Measurements from ENCODE around the gene B4GALT1. TPM values are rescaled to one million over a fixed set of nuclear protein-coding genes. Genes with fewer than 3 reads are reported as not detected.
A peak's percentile ranks its signal among the peaks of the same experiment; 100 is the strongest.

The B4GALT1 gene
- total RNA-seq, 1 donor from 2014 or later: 118 TPM

DNA sequence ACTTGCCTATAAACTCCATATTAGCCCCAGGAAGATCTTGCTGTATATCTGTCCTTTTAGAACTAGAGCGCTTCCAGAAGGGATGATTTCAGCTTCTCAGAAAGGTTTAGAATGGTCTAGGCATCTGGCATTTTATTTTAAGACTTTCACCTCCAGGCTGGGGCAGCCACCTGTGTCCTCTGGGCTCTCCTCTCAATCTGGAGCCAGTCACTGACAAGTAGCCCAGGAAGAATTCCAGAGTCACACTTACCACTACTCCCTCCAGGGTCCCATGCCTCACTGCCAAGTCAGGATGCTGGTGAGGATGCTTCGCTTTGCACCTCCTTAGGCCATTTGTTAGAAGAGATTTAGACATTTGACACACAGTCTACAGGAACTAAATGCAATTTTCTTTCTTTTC, 20.8 kb downstream of the B4GALT1 start:
- Mint-ChIP-seq H3K9me3 (no peaks in the 10 kb centered on the region), H3K27ac (peak overlapping the region; percentile 73), H3K36me3 (ENCODE audit: low read depth) (peaks cover 31% of the 10 kb centered on the region), H3K4me1 (peaks cover 91% of the 10 kb centered on the region), H3K27me3 (no peaks in the 10 kb centered on the region), H3K4me3 (no peak overlapping the region)
- no peak for TF ChIP-seq CTCF (IDR thresholded peaks at IDR 0.05)
- ATAC-seq (ENCODE audit: low read depth) (no peak), DNase-seq (no peak)
- intact Hi-C loops (cut with micrococcal nuclease): no loop called here
- ChIA-PET POLR2A (interaction anchor here (1.1 to 19.6 kb wide), 3 partner anchors 11 to 19 kb away, joined by 3 to 593 read pairs (median 291); partner anchors contain the start of gene B4GALT1), CTCF (no interaction called here)

GRCh38 chr9:33144551-33144950, 22.6 kb downstream of the B4GALT1 start:
- intact Hi-C loops (cut with micrococcal nuclease): no loop called here
- DNase-seq: peak; percentile 10
- H3K27ac Mint-ChIP-seq: peak overlapping the region; percentile 97
- ATAC-seq (ENCODE audit: low read depth): no peak
- no peak for TF ChIP-seq CTCF (IDR thresholded peaks at IDR 0.05)
- peaks cover 95% of the 10 kb centered on the region for H3K4me1 Mint-ChIP-seq
- ChIA-PET CTCF (no interaction called here), POLR2A (interaction anchor here (1.1 to 19.6 kb wide), 3 partner anchors 10 to 19 kb away, joined by 3 to 593 read pairs (median 291); partner anchors contain the start of gene B4GALT1)
- H3K9me3 Mint-ChIP-seq: no peaks in the 10 kb centered on the region
- no peaks in the 10 kb centered on the region for H3K27me3 Mint-ChIP-seq
- peaks cover 36% of the 10 kb centered on the region for H3K36me3 Mint-ChIP-seq (ENCODE audit: low read depth)
- H3K4me3 Mint-ChIP-seq: peak overlapping the region; percentile 52

DNA sequence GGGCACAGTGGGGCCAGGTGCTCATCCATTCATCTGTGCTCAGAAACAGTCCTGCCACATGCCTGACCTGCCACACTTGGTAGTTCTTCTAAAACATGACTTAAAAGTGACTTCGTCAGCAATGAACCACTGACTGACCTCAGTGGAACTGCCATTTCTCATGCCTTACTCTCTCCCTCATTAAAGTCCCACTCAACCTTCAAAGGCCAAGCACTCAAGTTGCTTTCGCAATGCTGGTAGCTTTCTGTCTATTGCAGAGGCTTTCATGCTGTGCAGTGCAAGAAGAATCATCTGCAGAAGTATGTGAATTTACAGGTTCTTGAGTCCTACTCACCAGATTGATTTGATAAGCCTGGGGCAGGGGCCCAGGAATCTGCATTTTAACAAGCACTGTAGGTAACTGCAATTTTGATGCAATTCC, 23.9 kb downstream of the B4GALT1 start:
- peaks cover 43% of the 10 kb centered on the region for H3K36me3 Mint-ChIP-seq (ENCODE audit: low read depth)
- intact Hi-C loops (cut with micrococcal nuclease): loop anchor here (1.0 kb wide), 1 partner anchor 10 kb away; no protein-coding TSS in a partner anchor
- ATAC-seq (ENCODE audit: low read depth) (peak; percentile 2), DNase-seq (no peak)
- no peaks in the 10 kb centered on the region for H3K9me3 Mint-ChIP-seq
- no peaks in the 10 kb centered on the region for H3K27me3 Mint-ChIP-seq
- POLR2A ChIA-PET: interaction anchor here (1.0 to 19.6 kb wide), 9 partner anchors 9 to 147 kb away, joined by 3 to 593 read pairs (median 13); partner anchors contain the start of genes B4GALT1 and NFX1
- H3K4me3 Mint-ChIP-seq: peak overlapping the region; percentile 66
- peaks cover 96% of the 10 kb centered on the region for H3K4me1 Mint-ChIP-seq
- H3K27ac Mint-ChIP-seq: peak overlapping the region; percentile 97
- CTCF ChIA-PET: interaction anchor here (0.6 to 1.4 kb wide), 6 partner anchors 13 to 27 kb away, joined by 3 to 4 read pairs (median 3); partner anchors contain the start of gene B4GALT1
- TF ChIP-seq CTCF (IDR thresholded peaks at IDR 0.05): no peak

GRCh38 chr9:33142535-33142934, 24.6 kb downstream of the B4GALT1 start:
- H3K4me3 Mint-ChIP-seq: peak overlapping the region; percentile 80
- H3K9me3 Mint-ChIP-seq: no peaks in the 10 kb centered on the region
- ATAC-seq (ENCODE audit: low read depth) (peak; percentile 65), DNase-seq (peak; percentile 36)
- TF ChIP-seq CTCF (IDR thresholded peaks at IDR 0.05): no peak
- peaks cover 37% of the 10 kb centered on the region for H3K36me3 Mint-ChIP-seq (ENCODE audit: low read depth)
- peak overlapping the region; percentile 97 for H3K27ac Mint-ChIP-seq
- H3K4me1 Mint-ChIP-seq: peaks cover 98% of the 10 kb centered on the region
- intact Hi-C loops (cut with micrococcal nuclease): no loop called here
- CTCF ChIA-PET: interaction anchor here (0.6 to 3.3 kb wide), 5 partner anchors 16 to 26 kb away, joined by 3 to 19 read pairs (median 3); partner anchors contain the start of gene B4GALT1
- POLR2A ChIA-PET: interaction anchor here (1.0 to 19.6 kb wide), 9 partner anchors 9 to 148 kb away, joined by 3 to 593 read pairs (median 13); partner anchors contain the start of genes B4GALT1 and NFX1
- H3K27me3 Mint-ChIP-seq: no peaks in the 10 kb centered on the region

Measured in activated B cell treated with CpG ODN at 0.5 μM for 24 hours (primary cell).